ENCODE measurements around the gene PTPRZ1.

Gene PTPRZ1

GRCh38 chr7:121873289-121874194 lies 581 bp downstream of the PTPRZ1 start:
- TF ChIP-seq, protein P1, sequence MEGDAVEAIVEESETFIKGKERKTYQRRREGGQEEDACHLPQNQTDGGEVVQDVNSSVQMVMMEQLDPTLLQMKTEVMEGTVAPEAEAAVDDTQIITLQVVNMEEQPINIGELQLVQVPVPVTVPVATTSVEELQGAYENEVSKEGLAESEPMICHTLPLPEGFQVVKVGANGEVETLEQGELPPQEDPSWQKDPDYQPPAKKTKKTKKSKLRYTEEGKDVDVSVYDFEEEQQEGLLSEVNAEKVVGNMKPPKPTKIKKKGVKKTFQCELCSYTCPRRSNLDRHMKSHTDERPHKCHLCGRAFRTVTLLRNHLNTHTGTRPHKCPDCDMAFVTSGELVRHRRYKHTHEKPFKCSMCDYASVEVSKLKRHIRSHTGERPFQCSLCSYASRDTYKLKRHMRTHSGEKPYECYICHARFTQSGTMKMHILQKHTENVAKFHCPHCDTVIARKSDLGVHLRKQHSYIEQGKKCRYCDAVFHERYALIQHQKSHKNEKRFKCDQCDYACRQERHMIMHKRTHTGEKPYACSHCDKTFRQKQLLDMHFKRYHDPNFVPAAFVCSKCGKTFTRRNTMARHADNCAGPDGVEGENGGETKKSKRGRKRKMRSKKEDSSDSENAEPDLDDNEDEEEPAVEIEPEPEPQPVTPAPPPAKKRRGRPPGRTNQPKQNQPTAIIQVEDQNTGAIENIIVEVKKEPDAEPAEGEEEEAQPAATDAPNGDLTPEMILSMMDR (IDR thresholded peaks at IDR 0.05): no peak
- H3K4me1 ChIP-seq: peaks cover 0 to 17% (median 8%) of the 10 kb centered on the region in 4 donors
- no peaks in the 10 kb centered on the region for H3K9me3 ChIP-seq
- intact Hi-C loops (cut with DNase I; ENCODE audit: low total_unique reads): no loop called here
- no peak for DNase-seq
- peaks cover 0 to 7% of the 10 kb centered on the region in 2 donors for H3K27me3 ChIP-seq
- peak overlapping the region; percentile 52 to 64 for H3K4me3 ChIP-seq
- H3K36me3 ChIP-seq: no peaks in the 10 kb centered on the region
- H3K27ac ChIP-seq: no peak overlapping the region

GRCh38 chr7:121874298-121874697 lies 1.3 kb downstream of the PTPRZ1 start:
- Histone ChIP-seq H3K4me3 (peak overlapping the region; percentile 52 to 64), H3K27ac (no peak overlapping the region)
- intact Hi-C loops (cut with DNase I; ENCODE audit: low total_unique reads): no loop called here

DNA sequence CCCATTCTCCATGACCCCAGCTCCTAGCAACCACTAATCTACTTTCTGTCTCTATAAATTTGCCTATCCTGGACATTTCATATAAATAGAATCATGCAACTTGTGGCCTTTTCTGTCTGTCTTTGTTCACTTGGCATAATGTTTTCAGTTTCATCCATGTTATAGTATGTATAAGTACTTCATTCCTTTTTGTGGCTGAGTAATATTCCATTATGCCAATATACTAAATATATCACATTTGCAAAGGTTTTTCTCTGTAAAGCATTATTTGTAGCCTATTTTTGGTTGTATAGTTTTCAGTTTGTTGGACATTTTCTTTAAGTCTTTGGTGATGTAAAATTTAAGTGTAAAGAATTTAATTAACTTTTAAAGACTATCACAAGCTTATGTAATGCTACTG lies 2.2 kb downstream of the PTPRZ1 start:
- Histone ChIP-seq H3K9me3 (no peaks in the 10 kb centered on the region), H3K27me3 (peaks cover 0 to 7% of the 10 kb centered on the region in 2 donors)
- DNase-seq: no peak

More at GRCh38 chr7:121874298-121874697, 1.3 kb downstream of the PTPRZ1 start:
- TF ChIP-seq, protein P1 (IDR thresholded peaks at IDR 0.05): no peak
- Histone ChIP-seq H3K4me1 (peaks cover 0 to 17% (median 8%) of the 10 kb centered on the region in 4 donors), H3K36me3 (no peaks in the 10 kb centered on the region), H3K27me3 (peaks cover 0 to 7% of the 10 kb centered on the region in 2 donors), H3K9me3 (no peaks in the 10 kb centered on the region)
- DNase-seq: no peak

GRCh38 chr7:121876656-121877500 lies 3.9 kb downstream of the PTPRZ1 start:
- no peak for DNase-seq
- Histone ChIP-seq H3K4me3 (no peak overlapping the region), H3K27ac (no peak overlapping the region), H3K36me3 (no peaks in the 10 kb centered on the region), H3K9me3 (no peaks in the 10 kb centered on the region), H3K4me1 (peaks cover 0 to 17% (median 8%) of the 10 kb centered on the region in 4 donors), H3K27me3 (peaks cover 0 to 7% of the 10 kb centered on the region in 2 donors)
- intact Hi-C loops (cut with DNase I; ENCODE audit: low total_unique reads): no loop called here
- TF ChIP-seq, protein P1 (IDR thresholded peaks at IDR 0.05): no peak

More for the DNA sequence above, 2.2 kb downstream of the PTPRZ1 start:
- intact Hi-C loops (cut with DNase I; ENCODE audit: low total_unique reads): no loop called here
- H3K4me1 ChIP-seq: peaks cover 0 to 17% (median 8%) of the 10 kb centered on the region in 4 donors
- H3K36me3 ChIP-seq: no peaks in the 10 kb centered on the region
- H3K27ac ChIP-seq: no peak overlapping the region
- H3K4me3 ChIP-seq: no peak overlapping the region
- TF ChIP-seq, protein P1 (IDR thresholded peaks at IDR 0.05): no peak

DNA sequence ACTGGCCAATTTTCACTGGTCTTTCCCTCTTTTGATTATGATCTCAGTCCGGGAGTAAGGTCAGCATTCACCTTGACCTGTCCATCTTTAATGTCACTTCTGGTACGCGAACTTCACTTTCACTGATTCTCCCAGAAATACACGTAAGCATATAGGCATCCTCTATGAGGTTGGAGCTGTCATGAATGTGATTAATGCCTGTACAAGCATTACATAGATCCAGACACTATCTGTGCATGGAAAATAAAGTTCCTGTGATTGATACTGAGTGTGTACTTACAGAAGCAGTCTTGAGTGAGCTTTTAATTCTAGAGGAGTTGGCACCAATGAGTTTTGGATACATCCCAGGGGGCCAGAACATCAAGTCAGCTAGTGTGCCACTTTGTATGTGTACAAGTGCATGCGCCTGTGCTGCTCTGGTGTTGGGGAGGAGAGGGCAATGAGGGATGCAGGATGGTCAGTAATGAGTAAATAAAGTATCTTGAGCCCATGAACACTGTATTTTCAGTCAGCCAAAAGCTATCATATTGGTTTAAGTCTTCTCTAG lies 6.0 kb downstream of the PTPRZ1 start:
- H3K4me1 ChIP-seq: no peaks in the 10 kb centered on the region
- DNase-seq: no peak
- no peaks in the 10 kb centered on the region for H3K9me3 ChIP-seq
- H3K36me3 ChIP-seq: no peaks in the 10 kb centered on the region
- H3K27ac ChIP-seq: no peak overlapping the region
- intact Hi-C loops (cut with DNase I; ENCODE audit: low total_unique reads): no loop called here
- H3K27me3 ChIP-seq: no peaks in the 10 kb centered on the region
- TF ChIP-seq, protein P1 (IDR thresholded peaks at IDR 0.05): no peak
- no peak overlapping the region for H3K4me3 ChIP-seq

All from tibial artery (tissue), 4 donors.